ENCODE data around the gene PADI2. TPM values are rescaled to one million over a fixed set of nuclear protein-coding genes. Genes with fewer than 3 reads are reported as not detected.

PADI2 gene
- total and polyA plus RNA-seq, 2 donors (not counting 1 experiment from before 2014, with no cell fraction given) = 0.25 to 14.2 TPM

DNA sequence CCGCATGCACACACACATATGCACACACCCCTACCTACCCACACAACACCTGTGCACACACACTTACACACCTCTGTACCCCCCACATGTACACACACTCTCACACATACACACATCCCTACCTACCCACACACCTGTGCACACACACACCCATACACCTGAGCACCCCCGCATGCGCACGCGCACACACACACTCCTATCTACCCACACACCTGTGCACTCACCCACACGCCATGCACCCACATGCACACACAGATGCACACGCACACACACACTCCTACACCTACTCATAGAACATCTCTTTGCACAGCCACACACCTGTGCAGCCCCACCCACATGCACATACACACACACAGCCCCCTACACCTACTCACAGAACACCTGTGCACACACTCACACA is 15.5 kb upstream of the PADI2 start:
- 95% methylated on average over 7 of the region's 7 CpGs for whole genome bisulfite sequencing (ENCODE audit: insufficient coverage)

GRCh38 chr1:17134034-17134433 is 14.8 kb upstream of the PADI2 start:
- H3K4me3 ChIP-seq (ENCODE audit: control extremely low read depth in 1 of 5, extremely low read depth in 1 of 5, insufficient read depth in 1 of 5, low read depth in 2 of 5, low read length in 4 of 5) = no peak overlapping the region
- 87% methylated on average over 4 of the region's 4 CpGs for WGBS (ENCODE audit: insufficient coverage)
- no peaks in the 10 kb centered on the region for H3K4me1 Mint-ChIP-seq
- CTCF ChIA-PET = interaction anchor here (9.2 kb wide), 1 partner anchor 8 kb away, joined by 69 read pairs; no protein-coding TSS in a partner anchor
- H3K27ac ChIP-seq (ENCODE audit: low read length in 2 of 2) = no peak overlapping the region
- TF ChIP-seq EZH2 (IDR thresholded peaks at IDR 0.05; ENCODE audit: borderline replicate concordance, insufficient read depth, low read depth, low read length, poor library complexity, severe bottlenecking) = no peak
- TF ChIP-seq, protein P1, sequence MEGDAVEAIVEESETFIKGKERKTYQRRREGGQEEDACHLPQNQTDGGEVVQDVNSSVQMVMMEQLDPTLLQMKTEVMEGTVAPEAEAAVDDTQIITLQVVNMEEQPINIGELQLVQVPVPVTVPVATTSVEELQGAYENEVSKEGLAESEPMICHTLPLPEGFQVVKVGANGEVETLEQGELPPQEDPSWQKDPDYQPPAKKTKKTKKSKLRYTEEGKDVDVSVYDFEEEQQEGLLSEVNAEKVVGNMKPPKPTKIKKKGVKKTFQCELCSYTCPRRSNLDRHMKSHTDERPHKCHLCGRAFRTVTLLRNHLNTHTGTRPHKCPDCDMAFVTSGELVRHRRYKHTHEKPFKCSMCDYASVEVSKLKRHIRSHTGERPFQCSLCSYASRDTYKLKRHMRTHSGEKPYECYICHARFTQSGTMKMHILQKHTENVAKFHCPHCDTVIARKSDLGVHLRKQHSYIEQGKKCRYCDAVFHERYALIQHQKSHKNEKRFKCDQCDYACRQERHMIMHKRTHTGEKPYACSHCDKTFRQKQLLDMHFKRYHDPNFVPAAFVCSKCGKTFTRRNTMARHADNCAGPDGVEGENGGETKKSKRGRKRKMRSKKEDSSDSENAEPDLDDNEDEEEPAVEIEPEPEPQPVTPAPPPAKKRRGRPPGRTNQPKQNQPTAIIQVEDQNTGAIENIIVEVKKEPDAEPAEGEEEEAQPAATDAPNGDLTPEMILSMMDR (IDR thresholded peaks at IDR 0.05) = no peak
- H3K9me3 Mint-ChIP-seq (ENCODE audit: insufficient read depth) = no peaks in the 10 kb centered on the region
- no peak for DNase-seq
- no peak overlapping the region for H3K4me3 Mint-ChIP-seq
- intact Hi-C loops (cut with micrococcal nuclease) = no loop called here
- POLR2A ChIA-PET = no interaction called here
- no peak overlapping the region for H3K4me2 ChIP-seq (replicated peaks; ENCODE audit: low read depth, low read length, poor library complexity, severe bottlenecking)
- no peak for ATAC-seq (ENCODE audit: low read depth)
- no peak overlapping the region for H3K27ac Mint-ChIP-seq
- H4K20me1 ChIP-seq (ENCODE audit: control insufficient read depth, insufficient read depth, low read length, poor library complexity, severe bottlenecking) = no peaks in the 10 kb centered on the region
- no peaks in the 10 kb centered on the region for H3K9me3 ChIP-seq (ENCODE audit: control extremely low read depth in 1 of 3, control insufficient read depth in 2 of 3, insufficient read depth in 1 of 3, low read length in 2 of 3)
- peaks cover 6% of the 10 kb centered on the region for H3K27me3 Mint-ChIP-seq
- H3K36me3 ChIP-seq (replicated peaks in 1 of 2; ENCODE audit: control extremely low read depth in 1 of 2, control insufficient read depth in 1 of 2, extremely low read depth in 1 of 2, insufficient read depth in 2 of 2, low read length in 1 of 2) = no peaks in the 10 kb centered on the region
- no peaks in the 10 kb centered on the region for H3K79me2 ChIP-seq (ENCODE audit: control insufficient read depth, insufficient read depth, low read length)
- no peaks in the 10 kb centered on the region for H3K4me1 ChIP-seq (ENCODE audit: control insufficient read depth in 2 of 2, insufficient read depth in 2 of 2, low read length in 2 of 2)
- no peak overlapping the region for H2AFZ ChIP-seq (ENCODE audit: insufficient read depth, low read depth, low read length, poor library complexity, severe bottlenecking)
- H3K27me3 ChIP-seq (replicated peaks in 1 of 4; ENCODE audit: control extremely low read depth in 1 of 4, control insufficient read depth in 3 of 4, insufficient read depth in 4 of 4, low read length in 3 of 4) = peaks cover 0 to 5% (median 0%) of the 10 kb centered on the region in 4 experiments
- no peak overlapping the region for H3K9ac ChIP-seq (ENCODE audit: low read length)

More for the DNA sequence above, 15.5 kb upstream of the PADI2 start:
- Histone ChIP-seq H3K27ac (ENCODE audit: low read length in 2 of 2) (no peak overlapping the region), H3K4me1 (ENCODE audit: control insufficient read depth in 2 of 2, insufficient read depth in 2 of 2, low read length in 2 of 2) (no peaks in the 10 kb centered on the region), H2AFZ (ENCODE audit: insufficient read depth, low read depth, low read length, poor library complexity, severe bottlenecking) (no peak overlapping the region), H3K27me3 (replicated peaks in 1 of 4; ENCODE audit: control extremely low read depth in 1 of 4, control insufficient read depth in 3 of 4, insufficient read depth in 4 of 4, low read length in 3 of 4) (peaks cover 0 to 5% (median 0%) of the 10 kb centered on the region in 4 experiments), H3K4me3 (ENCODE audit: control extremely low read depth in 1 of 5, extremely low read depth in 1 of 5, insufficient read depth in 1 of 5, low read depth in 2 of 5, low read length in 4 of 5) (no peak overlapping the region), H4K20me1 (ENCODE audit: control insufficient read depth, insufficient read depth, low read length, poor library complexity, severe bottlenecking) (no peaks in the 10 kb centered on the region), H3K79me2 (ENCODE audit: control insufficient read depth, insufficient read depth, low read length) (no peaks in the 10 kb centered on the region), H3K9ac (ENCODE audit: low read length) (no peak overlapping the region), H3K4me2 (replicated peaks; ENCODE audit: low read depth, low read length, poor library complexity, severe bottlenecking) (no peak overlapping the region), H3K36me3 (replicated peaks in 1 of 2; ENCODE audit: control extremely low read depth in 1 of 2, control insufficient read depth in 1 of 2, extremely low read depth in 1 of 2, insufficient read depth in 2 of 2, low read length in 1 of 2) (no peaks in the 10 kb centered on the region), H3K9me3 (ENCODE audit: control extremely low read depth in 1 of 3, control insufficient read depth in 2 of 3, insufficient read depth in 1 of 3, low read length in 2 of 3) (no peaks in the 10 kb centered on the region)
- Mint-ChIP-seq H3K9me3 (ENCODE audit: insufficient read depth) (no peaks in the 10 kb centered on the region), H3K27me3 (peaks cover 6% of the 10 kb centered on the region), H3K4me3 (no peak overlapping the region), H3K27ac (no peak overlapping the region), H3K4me1 (peaks cover 2% of the 10 kb centered on the region)
- ChIA-PET POLR2A (no interaction called here), CTCF (interaction anchor here (9.2 kb wide), 1 partner anchor 8 kb away, joined by 69 read pairs; no protein-coding TSS in a partner anchor)
- intact Hi-C loops (cut with micrococcal nuclease) = no loop called here
- ATAC-seq (ENCODE audit: low read depth) (no peak), DNase-seq (no peak)
- TF ChIP-seq EZH2 (IDR thresholded peaks at IDR 0.05; ENCODE audit: borderline replicate concordance, insufficient read depth, low read depth, low read length, poor library complexity, severe bottlenecking) = no peak
- TF ChIP-seq, protein P1 (IDR thresholded peaks at IDR 0.05) = no peak

Measured in B cell (primary cell).